CD4-positive, alpha-beta T cell treated with Interleukin-21 for 1 hour (primary cell): Measurements from ENCODE around the gene TCL1A.

Experiments
- DNase-seq: peaks from one replicate; pipeline ENCODE4 v3.0.0-alpha.2; 2020

TCL1A gene

DNA sequence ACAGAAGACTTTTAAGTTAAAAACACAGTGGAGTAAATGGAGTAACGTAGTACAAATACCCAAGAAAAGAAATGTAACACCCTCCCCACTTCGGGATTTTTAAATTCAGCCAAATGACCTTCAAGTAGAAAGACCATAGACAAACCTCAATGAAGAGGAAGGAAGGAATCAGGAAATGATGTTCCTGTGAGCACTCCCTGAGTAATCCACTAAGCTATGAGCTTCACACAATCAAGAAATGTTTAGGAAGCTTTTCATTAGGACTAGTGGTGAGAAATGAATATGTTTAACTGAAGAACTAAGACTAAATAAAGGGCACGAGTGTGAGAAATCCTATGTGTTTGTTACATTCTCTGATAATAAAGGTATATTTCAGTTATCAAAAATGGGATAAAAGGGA is 10.1 kb downstream of the TCL1A start:
- no peak for DNase-seq

- DNase-seq = no peak
These were observed 10.6 kb downstream of the TCL1A start for GRCh38 chr14:95703341-95703740.

DNA sequence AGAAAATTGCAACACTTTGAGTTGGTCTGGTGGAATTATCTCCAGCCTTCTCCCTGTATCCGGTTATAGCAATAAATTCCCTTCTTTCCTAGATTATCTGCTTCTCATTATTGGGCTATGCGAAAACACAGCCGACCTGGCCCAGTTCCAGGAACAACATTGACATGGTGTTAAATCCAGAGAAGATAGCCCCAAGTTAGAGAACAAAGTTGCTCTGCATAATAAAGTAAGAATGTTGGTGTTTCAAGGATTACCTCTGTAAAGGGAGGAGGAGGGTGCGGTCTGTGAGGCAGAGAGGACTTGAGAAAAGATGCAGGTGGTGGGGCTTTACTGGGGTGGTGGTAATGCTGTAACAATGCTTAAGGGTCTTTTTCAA is 12.1 kb downstream of the TCL1A start:
- no peak for DNase-seq

- DNase-seq = no peak
These were observed 13.5 kb downstream of the TCL1A start for GRCh38 chr14:95700221-95700976.

GRCh38 chr14:95699412-95699811 is 14.5 kb downstream of the TCL1A start:
- no peak for DNase-seq

DNA sequence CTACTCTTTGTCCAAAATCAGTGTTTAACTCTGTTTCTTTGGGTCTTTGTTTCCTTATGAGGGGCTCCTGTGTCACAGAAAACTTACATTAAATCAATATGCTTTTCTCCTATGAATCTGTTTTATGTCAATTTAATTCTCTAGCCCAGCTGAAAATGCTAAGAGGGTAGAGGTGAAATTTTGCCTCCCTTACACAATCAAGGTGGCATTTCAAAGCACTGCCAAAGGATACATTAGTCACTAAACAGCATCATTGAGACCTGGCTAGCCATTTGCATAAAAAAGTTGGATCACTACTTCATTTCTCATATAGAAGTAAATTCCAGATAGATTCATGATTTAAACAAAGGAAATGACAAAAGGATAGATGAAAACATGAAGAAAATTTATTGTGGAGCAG is 15.6 kb downstream of the TCL1A start:
- DNase-seq = no peak

DNA sequence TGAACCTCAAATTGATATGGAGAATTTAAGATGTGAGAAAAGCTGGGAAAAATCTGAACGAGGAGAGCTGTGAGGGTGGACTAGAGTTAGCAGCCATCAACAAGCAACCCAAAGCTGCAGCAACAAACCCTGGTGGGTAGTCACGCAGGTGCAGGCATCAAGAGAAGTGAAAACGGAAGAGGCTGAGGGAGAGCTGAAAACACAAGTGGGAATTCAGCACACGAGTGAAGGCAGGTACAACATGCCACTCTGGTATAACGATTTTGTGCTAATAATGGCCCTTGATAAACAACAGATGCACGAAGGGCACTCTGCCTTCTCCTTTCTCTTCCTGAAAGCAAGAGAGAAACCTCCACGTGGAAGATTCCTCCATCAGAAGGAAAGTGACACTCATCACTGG is 16.2 kb downstream of the TCL1A start:
- DNase-seq = no peak

DNA sequence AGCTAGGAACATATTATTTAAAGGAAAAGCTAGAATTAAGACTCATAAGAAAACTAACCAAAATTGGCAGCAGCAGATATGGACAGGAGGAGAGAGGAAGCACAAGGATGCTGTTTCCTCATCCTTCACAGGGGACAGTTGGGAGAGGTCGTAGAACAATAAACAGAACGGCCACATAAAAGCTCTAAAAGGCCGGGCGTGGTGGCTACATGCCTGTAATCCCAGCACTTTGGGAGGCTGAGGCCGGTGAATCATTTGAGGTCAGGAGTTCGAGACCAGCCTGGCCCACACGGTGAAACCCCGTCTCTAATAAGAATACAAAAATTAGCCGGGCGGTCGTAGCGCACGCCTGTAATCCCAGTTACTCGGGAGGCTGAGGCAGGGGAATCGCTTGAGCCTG is 17.2 kb downstream of the TCL1A start:
- no peak for DNase-seq

GRCh38 chr14:95695913-95696312 is 18.0 kb downstream of the TCL1A start:
- DNase-seq = no peak

DNA sequence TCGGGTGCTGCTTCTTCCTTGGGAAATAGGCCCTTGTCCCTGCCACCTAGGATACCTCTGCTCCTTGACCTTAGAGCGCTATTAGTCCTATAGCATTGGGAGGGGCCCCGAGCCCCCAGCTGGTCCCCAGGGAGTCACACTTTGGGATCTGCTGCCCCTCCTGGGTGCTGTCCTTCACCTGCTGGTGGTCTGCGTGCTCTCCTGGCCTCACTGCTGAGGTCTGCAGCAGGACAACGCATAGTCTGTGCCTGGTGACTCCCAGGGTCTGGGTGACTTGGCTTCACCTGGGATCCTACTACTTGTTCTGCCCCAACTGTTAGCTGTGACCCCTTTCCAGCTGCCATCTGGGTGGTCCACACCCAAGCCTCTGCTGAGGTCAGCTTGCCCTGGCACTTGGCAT is 18.9 kb downstream of the TCL1A start:
- no peak for DNase-seq

- no peak for DNase-seq
These were observed 21.8 kb downstream of the TCL1A start for GRCh38 chr14:95692109-95692508.

GRCh38 chr14:95691591-95691990 is 22.3 kb downstream of the TCL1A start:
- DNase-seq = no peak

DNA sequence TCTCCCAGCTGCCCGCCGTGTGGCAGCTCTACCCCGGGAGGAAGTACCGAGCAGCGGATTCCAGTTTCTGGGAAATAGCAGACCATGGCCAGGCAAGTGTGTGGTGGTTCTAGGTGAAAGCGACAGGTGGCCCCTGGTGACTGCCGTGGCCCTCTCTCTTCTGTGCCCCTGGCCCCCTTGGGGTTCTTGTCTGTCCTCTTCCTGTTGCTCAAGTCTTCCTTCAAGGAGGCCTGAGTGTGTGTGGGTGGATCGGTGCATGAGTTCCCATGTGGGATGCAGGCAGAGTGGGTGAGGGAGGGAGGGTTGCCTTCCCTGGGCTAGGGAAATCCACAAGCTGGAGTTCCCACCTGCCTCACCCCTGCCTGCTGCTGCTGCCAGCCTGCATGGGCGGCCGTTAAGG is 23.1 kb downstream of the TCL1A start:
- DNase-seq = no peak

DNA sequence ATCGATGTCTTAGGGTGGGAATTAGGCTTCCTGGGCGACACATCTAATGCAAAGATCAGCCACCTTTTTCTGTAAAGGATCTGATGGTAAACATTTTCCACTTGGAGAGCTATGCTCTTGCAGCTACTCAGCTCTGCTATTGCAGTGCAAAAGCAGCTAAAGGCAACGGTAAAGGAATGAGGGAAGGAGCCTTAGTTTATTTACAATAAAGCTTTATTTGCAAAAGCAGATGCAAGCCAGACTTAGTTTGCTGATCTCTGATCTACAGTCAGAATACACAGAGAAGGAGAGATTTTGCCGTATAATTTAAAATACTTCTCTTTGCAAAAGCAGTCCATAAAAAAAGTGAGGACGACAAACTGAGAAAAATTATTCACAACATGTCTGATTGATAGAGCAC is 24.5 kb downstream of the TCL1A start:
- DNase-seq = no peak

DNA sequence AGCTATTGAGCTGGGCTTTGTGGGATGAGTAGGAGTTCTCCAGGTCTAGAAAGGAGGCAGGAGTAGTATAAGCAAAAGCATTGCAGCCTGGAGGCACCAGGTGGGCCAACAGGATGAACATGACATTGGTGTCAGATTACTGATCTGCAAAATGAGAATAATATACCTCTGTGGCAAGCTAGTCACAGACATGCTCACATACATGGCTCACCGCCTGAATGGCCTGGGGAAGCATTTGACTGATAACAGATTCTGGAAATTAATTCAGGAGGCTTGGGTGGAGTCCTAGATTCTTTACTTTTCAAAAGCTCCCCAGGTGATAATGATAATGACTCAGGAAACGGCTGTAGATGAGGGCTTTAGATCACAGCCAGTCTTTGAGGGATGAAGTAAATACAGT is 27.0 kb downstream of the TCL1A start:
- DNase-seq = no peak

DNA sequence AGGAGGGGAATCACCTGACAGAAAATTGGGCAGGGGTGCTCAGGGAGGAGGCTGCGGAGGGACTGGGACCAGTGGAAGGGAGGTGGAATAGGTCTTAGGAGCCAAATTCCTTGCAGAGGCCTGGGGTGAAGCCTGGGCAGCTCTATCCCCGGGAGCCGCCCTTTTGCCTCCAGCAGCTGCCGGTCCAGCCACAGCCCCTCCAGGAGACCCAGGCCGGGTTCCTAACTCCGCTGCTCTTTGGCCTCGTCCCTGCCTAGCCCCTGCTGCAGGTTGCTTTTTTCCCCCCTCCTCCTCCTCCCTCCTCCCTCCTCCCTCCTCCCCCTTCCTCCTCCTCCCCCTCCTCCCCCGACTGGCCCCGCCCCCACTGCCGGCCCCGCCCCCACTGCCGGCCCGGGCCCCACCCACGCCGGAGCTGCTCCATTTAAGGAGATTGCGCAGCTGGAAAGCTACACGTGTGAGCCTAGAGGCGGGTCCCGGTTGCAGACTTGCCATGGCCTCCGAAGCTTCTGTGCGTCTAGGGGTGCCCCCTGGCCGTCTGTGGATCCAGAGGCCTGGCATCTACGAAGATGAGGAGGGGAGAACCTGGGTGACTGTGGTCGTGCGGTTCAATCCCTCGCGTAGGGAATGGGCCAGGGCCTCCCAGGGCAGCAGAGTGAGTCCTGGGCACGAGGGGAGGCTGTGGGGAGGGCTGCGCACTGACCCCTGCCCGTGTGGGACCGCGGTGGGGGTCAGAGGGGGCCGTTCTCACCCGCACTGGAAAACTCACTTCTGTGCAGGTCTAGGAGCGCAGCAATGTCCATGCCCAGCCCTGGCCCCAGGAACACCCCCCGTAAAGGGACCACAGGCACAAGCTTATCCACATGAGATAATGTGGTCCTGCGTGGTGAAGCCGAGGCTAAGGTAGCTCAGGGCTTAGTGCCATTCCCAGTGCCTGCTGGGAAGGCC is 27.7 kb downstream of the TCL1A start, which contains the start of gene TCL1B:
TCL1B (plus strand) TSS at position 449 of the 945 bp plus-strand sequence; CDS start at position 491, 42 bp downstream.
- no peak for DNase-seq

GRCh38 chr14:95683793-95684192 is 30.1 kb downstream of the TCL1A start:
- peak; percentile 27 for DNase-seq

DNA sequence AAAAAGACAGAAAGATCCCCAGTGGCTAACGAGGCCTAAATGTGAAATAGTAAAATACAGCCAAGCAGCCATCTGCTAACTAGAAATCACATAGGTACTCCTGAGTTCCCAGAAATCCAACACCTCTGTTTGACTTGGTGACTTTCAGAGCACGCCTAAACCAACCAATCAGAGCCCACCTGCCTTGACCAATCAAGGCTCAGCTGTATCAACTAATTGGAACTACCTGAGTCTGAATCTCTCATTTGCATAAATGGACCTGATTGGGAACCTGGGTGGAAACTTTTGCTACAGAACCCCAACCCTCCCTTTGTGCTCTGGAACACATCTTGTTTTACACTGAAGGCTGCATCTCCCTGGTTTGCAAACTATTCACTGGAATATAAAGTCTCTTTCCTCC is 32.8 kb downstream of the TCL1A start:
- DNase-seq = no peak

DNA sequence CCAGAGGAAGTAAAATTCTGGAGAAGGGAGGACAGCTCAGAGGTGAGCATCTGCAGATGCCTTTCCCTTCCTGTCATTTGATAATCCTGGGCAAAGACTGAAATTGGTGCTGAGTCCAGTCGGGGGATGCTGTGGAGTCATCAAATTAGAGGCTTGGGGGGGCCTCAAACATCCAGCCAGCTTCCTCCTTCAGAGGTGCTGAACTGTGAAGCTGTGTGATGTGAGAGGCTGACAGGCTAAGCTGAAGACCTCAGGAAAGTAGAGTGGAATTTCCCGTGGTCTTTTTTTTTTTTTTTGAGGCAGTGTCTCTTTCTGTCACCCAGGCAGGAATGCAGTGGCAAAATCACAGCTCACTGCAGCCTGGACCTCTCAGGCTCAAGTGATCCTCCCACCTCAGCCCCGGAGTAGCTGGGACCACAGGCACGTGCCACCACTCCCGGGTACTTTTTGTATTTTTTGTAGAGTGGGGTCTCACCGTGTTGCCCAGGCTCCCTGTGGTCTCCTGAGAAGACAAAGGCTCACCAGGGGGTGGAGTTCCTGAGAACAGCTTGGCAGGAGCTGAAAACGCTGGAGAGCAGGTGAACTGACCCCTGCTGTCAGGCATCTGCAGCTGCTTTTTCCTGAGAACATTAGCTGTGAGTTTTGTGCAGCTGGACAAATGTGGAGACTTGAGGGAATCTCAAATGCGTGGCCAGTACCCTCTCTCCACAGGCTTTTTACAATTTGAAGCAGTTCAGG is 33.8 kb downstream of the TCL1A start:
- DNase-seq = no peak

DNA sequence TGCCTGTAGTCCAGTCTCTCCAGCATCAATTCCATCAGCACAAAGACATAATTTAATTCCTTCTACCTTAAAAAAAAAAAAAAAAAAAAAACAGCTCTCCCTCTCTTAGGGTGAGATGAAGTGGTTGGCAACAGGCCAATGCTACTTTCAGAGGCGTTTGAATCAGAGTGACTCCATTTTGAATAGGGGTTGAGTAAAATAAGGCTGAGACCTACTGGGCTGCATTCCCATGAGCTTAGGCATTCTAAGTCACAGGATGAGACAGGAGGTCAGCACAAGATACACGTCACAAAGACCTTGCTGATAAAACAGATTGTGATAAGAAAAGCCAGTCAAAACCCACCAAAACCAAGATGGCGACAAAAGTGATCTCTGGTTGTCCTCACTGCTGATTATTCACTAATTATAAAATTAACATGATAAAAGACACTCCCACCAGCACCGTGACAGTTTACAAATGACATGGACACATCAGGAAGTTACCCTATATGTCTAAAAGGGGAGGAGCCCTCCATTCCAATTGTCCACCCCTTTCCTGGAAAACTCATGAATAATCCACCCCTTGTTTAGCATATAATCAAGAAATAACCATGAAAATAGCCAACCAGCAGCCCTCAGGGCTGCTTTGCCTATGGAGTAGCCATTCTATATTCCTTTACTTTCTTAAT is 34.6 kb downstream of the TCL1A start:
- no peak for DNase-seq

- no peak for DNase-seq
These were observed 36.6 kb downstream of the TCL1A start for GRCh38 chr14:95677179-95677835.

- no peak for DNase-seq
These were observed 38.4 kb downstream of the TCL1A start for GRCh38 chr14:95675486-95675885.
